Left colon (tissue), 2 donors: Measurements from ENCODE around the gene PAGR1. TPM values are rescaled to one million over a fixed set of nuclear protein-coding genes. Genes with fewer than 3 reads are reported as not detected.
"Not testable (repeated sequence)": the region's sequence is repeated elsewhere in the genome, so short reads cannot be mapped to it uniquely, and the experiment has no call there.

Experiments
- ATAC-seq: fragments of 200-7000 bp; cut with Tn5 transposase; one replicate; pipeline ENCODE4 v1.9.1; 2020; ENCODE audit warnings: mild to moderate bottlenecking, moderate library complexity
- DNase-seq, 2 donors: peaks; one replicate each; pipeline ENCODE4 v3.0.0-alpha.2; 2020
- intact Hi-C, 2 donors: fragments of 100-400 bp; cut with DNase I in 1 of 2; cut with micrococcal nuclease in 1 of 2; formaldehyde crosslinking; loops; one replicate each; pipeline versions ENCODE4 v1.11.2 to v1.14.0; 2022; cut with DNase I, micrococcal nuclease
- total RNA-seq, 2 donors: library from RNA; stranded (reverse); fragmentation: NEBNext Ultra II Directional; extraction: Animal tissue kit (Norgen Biotek cat#: 25700); gene quantifications; one replicate each; pipeline ENCODE4 v1.2.1, GENCODE V29; 2021
- donor health status: DM: no; HTN: no; CAD: no.
- donor health status: DM: yes; HTN: yes; CAD: no.

Gene PAGR1
- total RNA-seq, 2 donors from 2014 or later: 16.8 to 17.4 TPM

DNA sequence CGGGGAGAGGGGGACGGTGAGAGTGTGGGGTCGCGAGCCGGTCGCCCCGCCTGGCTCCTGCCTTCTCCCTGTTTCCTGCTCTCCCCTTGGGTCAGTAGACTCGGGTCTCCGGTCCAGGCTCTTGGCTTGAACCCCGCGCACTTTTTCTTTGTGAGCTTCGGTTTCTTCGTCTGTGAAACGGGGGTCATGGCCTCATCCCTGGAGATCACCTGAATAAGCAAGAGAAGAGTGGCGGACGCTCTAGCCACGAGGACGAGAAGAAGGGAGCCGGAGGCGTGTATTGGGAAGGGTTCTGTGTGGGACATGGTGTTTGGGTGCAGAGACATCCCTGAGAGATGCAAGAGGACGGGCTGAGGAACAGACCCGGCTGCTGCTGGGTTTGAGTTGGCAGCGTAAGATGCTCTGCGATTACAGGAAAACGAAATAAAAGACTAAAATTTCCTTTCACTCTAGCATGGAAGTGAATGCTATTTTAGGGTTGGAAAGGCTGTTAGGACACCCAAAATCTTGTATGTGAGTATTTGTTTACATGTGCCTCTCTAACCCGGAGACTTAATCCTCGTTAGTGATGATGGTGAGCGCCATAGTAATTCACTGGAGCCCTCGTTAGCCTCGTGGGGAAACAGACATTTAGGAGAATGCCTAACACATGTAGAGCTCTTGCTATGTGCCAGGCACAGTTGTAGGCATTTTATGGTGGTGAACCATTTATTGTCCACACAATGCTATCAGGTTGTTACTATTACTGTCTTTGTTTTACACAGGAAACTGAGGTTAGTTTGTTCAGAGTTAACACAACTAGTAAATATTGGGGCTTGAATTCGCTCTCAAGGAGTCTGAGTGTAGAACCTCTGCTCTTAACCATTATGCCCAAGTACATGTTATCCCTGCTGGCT is 24.8 kb upstream of the PAGR1 start:
- no peak for DNase-seq
- peak; percentile 20 for ATAC-seq
- intact Hi-C loops: no loop called here

DNA sequence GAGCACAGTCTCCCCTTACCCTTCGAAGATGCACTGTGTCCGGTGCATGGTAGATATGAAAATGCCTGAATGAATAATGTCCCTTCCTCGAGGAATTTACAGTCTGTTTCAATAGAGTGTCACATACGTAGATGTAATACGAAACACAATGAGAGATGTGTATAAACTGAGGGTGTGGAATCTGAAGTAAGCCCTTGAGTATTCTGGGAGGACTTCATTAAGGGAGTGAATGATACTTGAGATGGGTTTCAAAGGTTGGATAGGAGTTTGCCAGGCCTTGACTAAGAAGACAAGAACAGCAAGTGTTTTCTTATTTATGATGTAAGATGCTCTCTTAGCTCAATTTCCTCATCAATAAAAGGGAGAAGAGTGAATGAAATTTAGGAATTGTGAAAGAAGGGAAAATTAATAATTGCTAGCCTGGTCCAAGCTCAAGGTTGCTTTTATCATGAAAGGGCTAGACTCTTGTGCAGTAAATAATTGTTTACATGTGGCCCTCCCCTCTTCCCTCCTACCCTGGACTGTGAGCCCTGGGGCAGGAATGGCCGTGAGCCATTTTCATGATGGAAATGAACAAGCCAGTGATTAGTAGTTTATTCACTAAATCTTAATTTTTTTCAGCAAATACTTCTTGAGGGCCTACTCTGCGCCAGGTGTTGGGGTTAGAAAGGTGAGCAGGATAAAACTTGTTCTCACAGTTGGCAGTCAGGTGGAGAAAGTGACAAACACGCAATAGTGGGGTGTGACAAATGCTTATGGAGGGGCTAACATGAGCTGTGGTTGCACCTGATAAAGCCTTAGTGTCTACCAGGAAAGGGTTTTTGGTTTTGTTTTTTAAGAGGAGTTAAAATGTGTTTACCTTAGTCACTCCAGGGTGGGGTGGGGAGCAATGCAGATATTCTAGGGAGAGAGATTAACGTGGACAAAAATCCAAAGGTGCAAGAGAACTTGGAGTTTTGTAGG is 23.8 kb upstream of the PAGR1 start:
- no peak for ATAC-seq
- no peak for DNase-seq
- intact Hi-C loops: no loop called here

DNA sequence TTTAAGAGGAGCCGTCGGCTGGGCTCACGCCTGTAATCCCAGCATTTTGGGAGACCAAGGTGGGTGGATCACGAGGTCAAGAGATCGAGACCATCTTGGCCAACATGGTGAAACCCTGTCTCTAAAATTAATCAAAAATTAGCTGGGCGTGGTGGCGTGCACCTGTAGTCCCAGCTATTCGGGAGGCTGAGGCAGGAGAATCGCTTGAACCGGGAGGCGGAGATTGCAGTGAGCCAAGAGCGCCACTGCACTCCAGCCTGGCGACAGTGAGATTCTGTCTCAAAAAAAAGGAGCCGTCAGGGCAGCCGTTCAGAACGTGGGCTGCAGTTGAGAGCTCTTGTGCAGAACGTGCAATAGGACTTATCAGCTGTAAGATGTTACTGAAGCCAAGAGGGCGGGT is 22.8 kb upstream of the PAGR1 start:
- ATAC-seq, DNase-seq, intact Hi-C loops: not testable (repeated sequence)

DNA sequence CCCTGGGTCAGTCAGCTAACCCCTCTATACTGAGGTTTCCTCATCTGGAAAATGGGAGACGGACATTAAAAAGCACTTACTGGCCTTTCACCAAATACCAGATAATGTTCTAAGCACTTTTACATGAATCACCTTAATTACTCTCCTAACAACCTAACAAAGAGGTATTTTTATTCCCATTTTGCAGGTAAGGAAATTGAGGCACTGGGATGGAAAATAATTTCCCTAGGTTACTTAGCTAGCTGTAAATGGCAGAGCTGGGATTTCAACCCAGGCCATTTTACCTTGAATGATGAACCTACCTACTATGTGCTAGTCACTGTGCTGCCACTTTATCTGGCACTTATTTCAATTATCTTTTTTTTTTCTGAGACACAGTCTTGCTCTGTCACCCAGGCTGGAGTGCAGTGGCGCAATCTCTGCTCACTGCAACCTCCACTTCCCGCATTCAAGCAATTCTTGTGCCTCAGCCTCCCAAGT is 21.7 kb upstream of the PAGR1 start:
- no peak for DNase-seq
- ATAC-seq: no peak
- intact Hi-C loops: loop anchor here in 1 of 2 donors (2.0 kb wide), 1 partner anchor 29 kb away; no protein-coding TSS in a partner anchor

DNA sequence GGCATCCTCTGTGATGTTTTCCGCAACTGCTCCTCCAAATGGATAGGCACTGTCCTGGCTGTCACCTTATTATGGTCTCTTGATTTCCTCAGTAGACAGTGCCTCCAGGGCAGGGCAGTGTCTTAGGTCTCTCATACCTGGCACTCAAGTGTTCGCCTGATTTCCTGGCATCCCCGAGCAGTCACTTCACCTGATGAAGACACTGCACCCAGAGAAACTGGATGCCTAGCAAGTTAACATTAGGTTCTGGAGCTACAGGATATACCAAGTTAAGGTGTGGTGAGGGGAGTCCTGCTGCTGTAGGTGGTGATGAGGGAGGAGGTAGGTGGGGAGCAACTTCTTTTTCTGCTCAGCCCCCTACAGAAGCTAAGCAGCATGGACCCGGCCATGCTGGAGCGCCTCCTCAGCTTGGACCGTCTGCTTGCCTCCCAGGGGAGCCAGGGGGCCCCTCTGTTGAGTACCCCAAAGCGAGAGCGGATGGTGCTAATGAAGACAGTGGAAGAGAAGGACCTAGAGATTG is 13.5 kb upstream of the PAGR1 start:
- intact Hi-C loops: no loop called here
- no peak for ATAC-seq

DNA sequence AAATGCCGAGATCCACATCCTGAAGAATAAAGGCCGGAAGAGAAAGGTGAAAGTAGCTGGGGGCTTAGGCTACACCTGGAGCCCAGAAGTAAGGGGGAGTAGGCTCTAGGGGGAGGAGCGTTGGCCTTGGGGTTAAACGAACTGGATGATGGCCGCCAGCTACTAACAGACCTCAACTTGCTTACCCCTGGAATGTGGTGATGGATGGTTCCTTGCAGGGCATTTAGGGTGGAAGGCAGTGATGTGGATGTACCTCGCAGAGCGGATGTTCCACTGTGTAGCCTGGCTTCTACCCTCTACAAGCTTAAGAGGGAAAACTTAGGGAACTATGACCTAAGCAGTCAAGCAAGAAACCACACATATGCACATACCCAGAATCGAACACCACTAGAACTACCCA is 11.9 kb upstream of the PAGR1 start:
- DNase-seq: no peak
- no peak for ATAC-seq
- intact Hi-C loops: no loop called here

More for the DNA sequence above, 13.5 kb upstream of the PAGR1 start:
- no peak for DNase-seq

DNA sequence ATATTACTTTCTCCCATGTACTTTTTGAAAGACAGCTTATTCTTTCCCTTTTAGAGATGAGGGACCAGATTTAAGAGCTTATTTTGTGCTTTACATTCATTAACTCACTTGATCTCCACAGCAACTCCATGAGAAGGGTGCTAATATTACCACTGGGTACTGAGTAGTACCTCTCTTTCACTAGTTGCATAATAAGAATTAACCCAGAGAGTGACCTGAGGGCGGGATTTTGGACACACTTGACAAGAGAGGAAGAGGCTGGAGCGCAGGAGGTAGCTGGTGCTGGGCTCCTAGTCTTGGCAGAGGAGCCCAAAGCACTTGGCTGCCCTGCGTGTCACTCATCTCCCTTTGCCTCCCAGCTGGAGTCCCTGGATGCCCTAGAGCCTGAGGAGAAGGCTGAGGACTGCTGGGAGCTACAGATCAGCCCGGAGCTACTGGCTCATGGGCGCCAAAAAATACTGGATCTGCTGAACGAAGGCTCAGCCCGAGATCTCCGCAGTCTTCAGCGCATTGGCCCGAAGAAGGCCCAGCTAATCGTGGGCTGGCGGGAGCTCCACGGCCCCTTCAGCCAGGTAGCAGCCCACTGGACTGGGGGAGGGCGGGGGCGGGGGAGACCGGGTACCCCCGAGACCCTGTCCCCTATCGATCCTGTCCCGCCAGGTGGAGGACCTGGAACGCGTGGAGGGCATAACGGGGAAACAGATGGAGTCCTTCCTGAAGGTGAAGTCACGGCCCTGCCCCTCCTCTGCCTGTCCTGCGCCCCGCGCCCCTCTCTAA is 11.3 kb upstream of the PAGR1 start:
- intact Hi-C loops: no loop called here
- DNase-seq (peak; percentile 45 to 53), ATAC-seq (peak; percentile 0)

DNA sequence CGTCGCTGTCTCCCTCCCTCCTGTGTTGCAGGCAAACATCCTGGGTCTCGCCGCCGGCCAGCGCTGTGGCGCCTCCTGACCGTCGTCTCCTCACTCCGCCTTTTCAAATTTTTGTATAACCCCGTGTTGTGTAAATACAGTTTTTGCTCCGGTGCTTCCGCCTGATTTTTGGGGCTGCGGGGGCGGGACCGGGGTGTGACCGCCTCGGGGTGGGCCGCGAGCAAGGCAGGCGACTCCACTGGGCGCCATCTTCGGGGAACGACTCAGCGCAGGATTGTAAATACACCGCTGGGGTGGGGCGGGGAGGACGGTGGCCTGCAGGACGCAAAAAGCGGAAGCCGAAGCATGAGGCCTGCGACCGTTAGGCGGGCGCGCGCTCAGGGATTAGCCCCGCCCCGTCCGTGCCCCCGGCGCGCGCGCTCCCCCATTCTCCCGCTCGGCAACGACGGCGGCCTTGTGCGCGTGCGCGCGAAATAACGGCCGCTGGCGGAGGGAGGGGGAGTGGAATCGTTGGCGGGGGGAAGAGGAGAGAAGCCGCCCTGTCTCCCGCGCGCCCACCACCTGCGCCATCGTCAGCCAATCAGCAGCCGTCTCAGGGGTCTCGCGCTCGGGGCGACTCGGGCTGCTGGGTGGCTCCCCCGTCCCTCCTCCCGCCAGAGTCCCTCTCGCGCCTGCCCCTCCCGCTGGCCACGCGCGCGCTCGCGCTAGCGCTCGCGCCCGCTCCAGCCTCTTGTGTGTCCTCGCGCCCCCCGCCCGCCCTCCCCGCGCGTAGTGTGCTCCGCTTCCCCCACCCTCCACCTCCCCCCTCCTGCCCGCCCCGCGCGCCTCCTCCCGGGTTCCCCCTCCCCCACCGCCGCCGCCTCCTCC is 10.5 kb upstream of the PAGR1 start:
- ATAC-seq (peak; percentile 70), DNase-seq (peak; percentile 97 to 98)
- intact Hi-C loops: no loop called here

DNA sequence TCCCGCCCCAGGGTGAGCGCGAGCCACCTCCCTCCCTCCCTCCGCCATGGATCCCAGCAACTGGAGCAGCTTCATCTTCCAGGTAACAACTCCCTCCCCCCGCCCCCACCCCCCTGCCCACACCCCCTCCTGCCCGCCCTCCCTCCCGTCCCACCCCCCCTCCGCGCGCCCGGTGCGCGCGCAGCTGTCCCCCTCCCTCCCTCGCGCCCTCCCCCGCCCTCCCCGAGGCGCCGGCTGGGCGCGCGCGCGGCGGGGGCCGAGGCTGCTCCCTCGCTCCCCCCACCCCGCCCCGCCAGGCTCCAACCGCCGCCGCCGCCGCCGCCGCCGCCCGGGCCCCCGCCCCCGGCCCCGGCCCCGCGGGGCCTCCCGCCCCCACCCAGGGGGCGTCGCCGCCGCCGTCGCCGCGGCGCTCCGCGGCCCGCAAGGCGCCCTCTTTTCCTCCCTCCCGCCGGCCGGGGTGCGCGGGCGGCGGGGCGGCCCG is 9.8 kb upstream of the PAGR1 start, which contains the start of gene MAZ:
Gene MAZ, plus strand, starts transcription at position 431 of the 481 bp plus-strand sequence. CDS start 173 bp downstream, outside the sequence.
- intact Hi-C loops: no loop called here
- ATAC-seq (peak; percentile 6), DNase-seq (peak; percentile 80 to 94)

DNA sequence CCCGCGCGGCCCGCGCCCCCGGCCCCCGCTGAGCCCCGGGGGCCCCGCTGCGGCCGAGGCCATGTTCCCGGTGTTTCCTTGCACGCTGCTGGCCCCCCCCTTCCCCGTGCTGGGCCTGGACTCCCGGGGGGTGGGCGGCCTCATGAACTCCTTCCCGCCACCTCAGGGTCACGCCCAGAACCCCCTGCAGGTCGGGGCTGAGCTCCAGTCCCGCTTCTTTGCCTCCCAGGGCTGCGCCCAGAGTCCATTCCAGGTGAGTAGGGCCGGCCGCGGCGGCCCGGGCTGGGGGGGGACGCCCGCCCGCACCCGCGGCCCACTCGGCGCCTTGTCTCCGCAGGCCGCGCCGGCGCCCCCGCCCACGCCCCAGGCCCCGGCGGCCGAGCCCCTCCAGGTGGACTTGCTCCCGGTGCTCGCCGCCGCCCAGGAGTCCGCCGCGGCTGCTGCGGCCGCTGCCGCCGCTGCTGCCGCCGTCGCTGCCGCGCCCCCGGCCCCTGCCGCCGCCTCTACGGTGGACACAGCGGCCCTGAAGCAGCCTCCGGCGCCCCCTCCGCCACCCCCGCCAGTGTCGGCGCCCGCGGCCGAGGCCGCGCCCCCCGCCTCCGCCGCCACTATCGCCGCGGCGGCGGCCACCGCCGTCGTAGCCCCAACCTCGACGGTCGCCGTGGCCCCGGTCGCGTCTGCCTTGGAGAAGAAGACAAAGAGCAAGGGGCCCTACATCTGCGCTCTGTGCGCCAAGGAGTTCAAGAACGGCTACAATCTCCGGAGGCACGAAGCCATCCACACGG is 9.1 kb upstream of the PAGR1 start:
- DNase-seq: peak; percentile 64 to 71
- no peak for ATAC-seq
- intact Hi-C loops: no loop called here

DNA sequence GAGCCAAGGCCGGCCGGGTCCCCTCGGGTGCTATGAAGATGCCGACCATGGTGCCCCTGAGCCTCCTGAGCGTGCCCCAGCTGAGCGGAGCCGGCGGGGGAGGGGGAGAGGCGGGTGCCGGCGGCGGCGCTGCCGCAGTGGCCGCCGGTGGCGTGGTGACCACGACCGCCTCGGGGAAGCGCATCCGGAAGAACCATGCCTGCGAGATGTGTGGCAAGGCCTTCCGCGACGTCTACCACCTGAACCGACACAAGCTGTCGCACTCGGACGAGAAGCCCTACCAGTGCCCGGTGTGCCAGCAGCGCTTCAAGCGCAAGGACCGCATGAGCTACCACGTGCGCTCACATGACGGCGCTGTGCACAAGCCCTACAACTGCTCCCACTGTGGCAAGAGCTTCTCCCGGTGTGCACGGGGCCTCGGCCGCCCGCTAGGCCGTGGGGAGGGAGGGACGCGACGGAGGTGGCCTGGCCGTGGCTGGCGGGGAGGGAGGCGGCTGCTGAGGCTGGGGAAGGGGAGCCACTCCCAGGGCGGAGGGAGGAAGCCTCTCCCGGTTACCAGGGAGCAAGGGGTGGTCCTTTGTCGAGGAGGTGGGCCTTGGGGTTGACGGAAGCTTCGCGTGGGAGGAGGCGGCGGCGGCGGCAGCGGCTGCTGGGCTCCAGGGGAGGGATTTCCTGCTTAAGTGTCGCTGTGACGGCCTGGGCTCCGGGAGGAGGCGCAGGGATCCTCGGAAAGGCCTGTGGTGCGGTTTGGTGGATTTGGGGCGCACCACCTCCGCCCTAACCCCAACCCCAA is 8.3 kb upstream of the PAGR1 start:
- ATAC-seq: peak; percentile 53
- intact Hi-C loops: no loop called here
- DNase-seq: peak; percentile 91 to 95

DNA sequence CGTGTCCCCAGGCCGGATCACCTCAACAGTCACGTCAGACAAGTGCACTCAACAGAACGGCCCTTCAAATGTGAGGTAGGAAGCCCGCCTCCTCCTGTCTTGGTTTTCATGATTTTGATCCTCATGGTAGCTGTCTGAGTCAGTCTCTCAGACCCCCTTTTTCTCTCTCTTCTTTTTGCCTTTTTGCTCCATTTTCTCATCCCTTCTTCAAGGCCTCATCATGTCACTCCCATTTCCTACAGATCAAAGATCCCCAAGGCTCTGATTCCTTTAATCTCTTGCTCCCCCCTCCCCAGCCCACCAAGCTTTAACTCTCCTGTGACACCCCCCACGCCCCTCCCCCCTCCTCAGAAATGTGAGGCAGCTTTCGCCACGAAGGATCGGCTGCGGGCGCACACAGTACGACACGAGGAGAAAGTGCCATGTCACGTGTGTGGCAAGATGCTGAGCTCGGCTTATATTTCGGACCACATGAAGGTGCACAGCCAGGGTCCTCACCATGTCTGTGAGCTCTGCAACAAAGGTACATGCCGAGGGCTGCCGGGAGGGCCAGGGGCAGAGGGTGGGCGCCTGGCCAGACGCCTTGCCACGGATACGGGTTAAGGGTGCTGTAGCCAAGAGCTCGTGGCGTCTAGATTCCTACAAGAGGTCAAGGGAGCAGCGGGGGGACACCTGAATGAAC is 7.6 kb upstream of the PAGR1 start:
- ATAC-seq (no peak), DNase-seq (peak; percentile 42 to 56)
- intact Hi-C loops: no loop called here

DNA sequence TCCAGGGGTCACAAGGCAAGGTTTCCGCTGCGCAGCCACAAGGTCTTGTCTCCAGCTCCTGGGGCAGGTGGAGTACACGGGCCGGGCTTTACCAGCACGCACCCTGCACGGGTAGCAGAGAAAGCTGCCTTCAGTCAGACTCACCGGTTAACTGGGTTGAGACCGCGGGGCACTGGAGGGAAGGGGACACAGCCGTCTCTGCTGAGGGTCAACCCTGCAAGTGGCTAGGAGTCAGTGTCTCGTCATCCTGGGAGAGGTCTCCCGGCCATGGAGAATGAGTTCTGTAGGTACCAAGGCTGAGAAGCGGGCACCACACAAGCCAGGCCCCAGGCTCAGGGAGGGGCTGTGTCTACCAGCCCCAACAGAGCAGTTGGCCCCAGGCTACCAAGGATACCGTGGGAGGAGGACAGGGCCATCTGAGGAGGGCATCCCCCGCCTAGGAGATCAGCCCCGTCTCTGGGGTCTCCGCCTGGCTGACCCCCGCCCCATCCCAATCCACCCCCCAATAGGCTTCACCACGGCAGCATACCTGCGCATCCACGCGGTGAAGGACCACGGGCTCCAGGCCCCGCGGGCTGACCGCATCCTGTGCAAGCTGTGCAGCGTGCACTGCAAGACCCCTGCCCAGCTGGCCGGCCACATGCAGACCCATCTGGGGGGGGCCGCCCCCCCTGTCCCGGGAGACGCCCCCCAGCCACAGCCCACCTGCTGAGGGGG is 6.8 kb upstream of the PAGR1 start:
- intact Hi-C loops: no loop called here
- ATAC-seq: no peak
- peak; percentile 32 to 38 for DNase-seq

DNA sequence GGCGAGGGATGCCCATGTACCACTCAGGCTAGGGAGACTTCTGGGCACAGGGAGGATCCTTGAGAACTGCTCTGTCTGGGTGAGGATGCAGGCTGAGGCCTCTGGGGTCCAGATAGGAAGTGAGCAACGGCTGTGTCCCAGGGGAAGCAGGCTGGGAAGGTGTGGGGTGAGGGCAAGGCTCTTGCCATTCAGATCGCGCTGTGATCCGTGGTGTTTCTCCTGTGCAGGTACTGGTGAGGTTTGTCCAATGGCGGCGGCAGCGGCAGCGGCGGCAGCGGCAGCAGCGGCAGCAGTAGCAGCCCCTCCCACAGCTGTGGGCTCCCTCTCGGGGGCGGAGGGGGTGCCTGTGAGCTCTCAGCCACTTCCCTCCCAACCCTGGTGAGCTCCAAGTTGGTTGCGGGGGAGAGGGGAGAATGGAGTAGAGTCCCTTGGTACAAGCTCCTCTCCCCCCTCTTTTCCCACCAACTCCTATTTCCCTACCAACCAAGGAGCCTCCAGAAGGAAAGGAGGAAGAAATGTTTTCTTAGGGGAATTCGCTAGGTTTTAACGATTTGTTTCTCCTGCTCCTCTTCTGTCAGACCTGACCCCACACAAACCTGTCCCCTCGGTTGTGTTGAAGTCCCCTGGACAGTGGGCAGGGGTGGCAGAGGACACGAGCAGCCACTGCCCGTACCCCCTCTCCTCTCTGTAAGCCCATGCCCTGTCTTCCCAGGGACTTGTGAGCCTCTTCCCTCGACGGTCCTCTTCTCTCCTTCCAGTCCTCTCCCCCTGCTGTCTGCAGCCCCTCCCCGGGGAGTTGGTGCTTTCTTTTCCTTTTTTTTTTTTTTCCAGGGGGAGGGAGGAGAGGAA is 5.9 kb upstream of the PAGR1 start:
- intact Hi-C loops: no loop called here
- ATAC-seq (no peak), DNase-seq (peak; percentile 24 to 35)
